Fibroblast of mammary gland (primary cell): Measurements from ENCODE around the gene TRPM5.

Source experiments
- DNase-seq: peaks from one replicate; pipeline ENCODE4 v3.0.0-alpha.2; 2010; ENCODE audit warnings: low read depth
- H3K4me3 ChIP-seq: 2 replicates; pipeline ENCODE4 v1.5.1; 2011; ENCODE audit warnings: low read depth, mild to moderate bottlenecking, low read length, moderate library complexity; ENCODE audit not compliant: control insufficient read depth
- CTCF ChIP-seq: conservative IDR thresholded peaks from 2 replicates; pipeline ENCODE4 v1.5.1; 2011; ENCODE audit warnings: low read depth, low read length, inconsistent platforms; ENCODE audit not compliant: control insufficient read depth, insufficient read depth

TRPM5 gene

GRCh38 chr11:2460540-2461252 lies 16.4 kb upstream of the TRPM5 start:
- no peak overlapping the region for H3K4me3 ChIP-seq

GRCh38 chr11:2459796-2460531 lies 15.7 kb upstream of the TRPM5 start:
- no peak for DNase-seq
- TF ChIP-seq CTCF: no peak
- H3K4me3 ChIP-seq: no peak overlapping the region

More at GRCh38 chr11:2460540-2461252, 16.4 kb upstream of the TRPM5 start:
- DNase-seq: no peak
- no peak for TF ChIP-seq CTCF

GRCh38 chr11:2459016-2459725 lies 14.9 kb upstream of the TRPM5 start:
- no peak for TF ChIP-seq CTCF
- H3K4me3 ChIP-seq: no peak overlapping the region
- DNase-seq: no peak

- H3K4me3 ChIP-seq: no peak overlapping the region
- no peak for TF ChIP-seq CTCF
- DNase-seq: no peak
Measured at GRCh38 chr11:2458321-2458720, 14.0 kb upstream of the TRPM5 start.

- no peak overlapping the region for H3K4me3 ChIP-seq
- DNase-seq: no peak
- TF ChIP-seq CTCF: no peak
Measured at GRCh38 chr11:2453436-2453835, 9.1 kb upstream of the TRPM5 start.

GRCh38 chr11:2452321-2453012 lies 8.2 kb upstream of the TRPM5 start:
- peak; percentile 23 for DNase-seq
- TF ChIP-seq CTCF: no peak
- no peak overlapping the region for H3K4me3 ChIP-seq
